Vagina (tissue), 2 donors: Measurements from ENCODE around the gene IFNK. TPM values are rescaled to one million over a fixed set of nuclear protein-coding genes. Genes with fewer than 3 reads are reported as not detected.

Experiments
- DNase-seq, 2 donors: peaks; one replicate each; pipeline ENCODE4 v3.0.0-alpha.2; 2017; ENCODE audit errors: extremely low spot score in 2 of 2
- H3K27ac ChIP-seq: fragments of 200-600 bp; sonication (generic); one replicate; pipeline ENCODE4 v1.5.1; 2019
- H3K27me3 ChIP-seq: fragments of 200-600 bp; sonication (generic); one replicate; pipeline ENCODE4 v1.5.1; 2019
- H3K36me3 ChIP-seq, 2 donors: fragments of 200-600 bp; sonication (generic); one replicate each; pipeline ENCODE4 v1.5.1; 2017 to 2019
- H3K4me1 ChIP-seq: fragments of 200-600 bp; sonication (generic); one replicate; pipeline ENCODE4 v1.5.1; 2019
- H3K4me3 ChIP-seq, 2 donors: fragments of 200-600 bp; sonication (generic); 1 replicate in 1 of 2; 2 replicates in 1 of 2; pipeline ENCODE4 v1.5.1; 2016 to 2019
- H3K9me3 ChIP-seq: fragments of 200-600 bp; sonication (generic); one replicate; pipeline ENCODE4 v1.5.1; 2019
- POLR2A ChIP-seq, 2 donors: fragments of 450-650 bp; IDR thresholded peaks; one replicate each; pipeline ENCODE4 v1.6.1; 2017; ENCODE audit warnings: antibody characterized with exemption in 2 of 2, mild to moderate bottlenecking in 2 of 2, moderate library complexity in 2 of 2
- POLR2AphosphoS5 ChIP-seq, 2 donors: sonication (generic); formaldehyde crosslinking; IDR thresholded peaks; one replicate each; pipeline ENCODE4 v1.9.0; 2017; ENCODE audit warnings: antibody characterized with exemption in 2 of 2, mild to moderate bottlenecking in 2 of 2, low read depth in 1 of 2; ENCODE audit not compliant: insufficient read depth in 1 of 2
- intact Hi-C: fragments of 100-400 bp; cut with DNase I; formaldehyde crosslinking; loops from one replicate; pipeline ENCODE4 v1.15.1; 2023
- total RNA-seq: library from RNA; depleted of rRNA; stranded (reverse); fragments of >200 nt; gene quantifications from one replicate; pipeline ENCODE4 v1.2.3, GENCODE V29; 2016
- TF ChIP-seq, protein P1 (sequence below), 3 experiments: fragments of 450-650 bp in 2 of 3; fragments of 200-600 bp in 1 of 3; sonication (generic) in 1 of 3; IDR thresholded peaks; one replicate each; pipeline ENCODE4 v1.5.1; 2017 to 2019; ENCODE audit warnings: antibody characterized with exemption in 3 of 3, mild to moderate bottlenecking in 2 of 3, moderate library complexity in 2 of 3

IFNK gene
- total RNA-seq, 1 donor from 2014 or later, result not detected

DNA sequence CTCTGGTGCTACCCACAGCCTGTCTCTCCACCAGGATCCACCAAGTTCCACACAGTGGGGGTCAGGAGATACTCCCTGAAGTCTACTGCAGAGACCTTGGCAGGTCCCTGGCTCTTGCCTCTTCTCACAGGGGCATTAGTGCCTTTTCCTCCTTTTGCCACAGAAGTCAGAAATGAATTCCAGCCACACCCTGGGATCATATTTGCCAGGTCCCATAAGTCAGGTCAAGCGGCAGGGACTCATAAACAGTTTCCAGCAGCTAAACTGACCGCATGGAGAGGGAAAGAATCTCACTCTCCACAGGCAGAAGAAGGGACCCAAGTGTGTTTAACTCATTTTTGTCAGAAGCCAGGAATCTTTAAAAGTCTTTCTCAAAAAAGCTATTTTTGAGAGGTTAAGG lies 13.3 kb upstream of the IFNK start:
- DNase-seq, result no peak
- Histone ChIP-seq H3K4me1 (peaks cover 7% of the 10 kb centered on the region), H3K27ac (no peak overlapping the region), H3K9me3 (no peaks in the 10 kb centered on the region), H3K4me3 (no peak overlapping the region), H3K36me3 (no peaks in the 10 kb centered on the region), H3K27me3 (no peaks in the 10 kb centered on the region)
- TF ChIP-seq, protein P1, sequence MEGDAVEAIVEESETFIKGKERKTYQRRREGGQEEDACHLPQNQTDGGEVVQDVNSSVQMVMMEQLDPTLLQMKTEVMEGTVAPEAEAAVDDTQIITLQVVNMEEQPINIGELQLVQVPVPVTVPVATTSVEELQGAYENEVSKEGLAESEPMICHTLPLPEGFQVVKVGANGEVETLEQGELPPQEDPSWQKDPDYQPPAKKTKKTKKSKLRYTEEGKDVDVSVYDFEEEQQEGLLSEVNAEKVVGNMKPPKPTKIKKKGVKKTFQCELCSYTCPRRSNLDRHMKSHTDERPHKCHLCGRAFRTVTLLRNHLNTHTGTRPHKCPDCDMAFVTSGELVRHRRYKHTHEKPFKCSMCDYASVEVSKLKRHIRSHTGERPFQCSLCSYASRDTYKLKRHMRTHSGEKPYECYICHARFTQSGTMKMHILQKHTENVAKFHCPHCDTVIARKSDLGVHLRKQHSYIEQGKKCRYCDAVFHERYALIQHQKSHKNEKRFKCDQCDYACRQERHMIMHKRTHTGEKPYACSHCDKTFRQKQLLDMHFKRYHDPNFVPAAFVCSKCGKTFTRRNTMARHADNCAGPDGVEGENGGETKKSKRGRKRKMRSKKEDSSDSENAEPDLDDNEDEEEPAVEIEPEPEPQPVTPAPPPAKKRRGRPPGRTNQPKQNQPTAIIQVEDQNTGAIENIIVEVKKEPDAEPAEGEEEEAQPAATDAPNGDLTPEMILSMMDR (IDR thresholded peaks at IDR 0.05), result no peak
- TF ChIP-seq POLR2AphosphoS5 (IDR thresholded peaks at IDR 0.05; ENCODE audit: insufficient read depth in 1 of 2, low read depth in 1 of 2) (no peak), POLR2A (IDR thresholded peaks at IDR 0.05) (no peak)
- intact Hi-C loops, result no loop called here

DNA sequence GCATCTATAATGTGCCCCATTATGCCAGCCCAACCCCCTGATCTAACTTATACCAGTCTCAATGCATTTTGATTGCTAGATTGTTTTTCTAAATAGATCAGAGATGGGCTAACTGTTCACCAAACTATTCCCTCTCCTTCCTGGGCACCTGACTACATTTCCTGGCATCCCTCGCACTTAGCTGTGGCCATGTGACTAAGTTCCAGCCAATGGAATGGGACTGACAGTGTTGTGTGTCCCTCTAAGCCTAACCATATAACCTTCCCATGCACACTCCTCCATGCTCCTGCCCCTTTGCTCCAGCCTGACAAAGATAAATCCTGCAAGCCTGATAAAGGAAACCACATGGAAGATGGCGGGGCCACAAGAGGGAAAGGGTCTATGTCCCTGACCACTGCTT lies 12.3 kb upstream of the IFNK start:
- no peaks in the 10 kb centered on the region for H3K36me3 ChIP-seq
- H3K9me3 ChIP-seq, result no peaks in the 10 kb centered on the region
- no peak overlapping the region for H3K27ac ChIP-seq
- TF ChIP-seq POLR2AphosphoS5 (IDR thresholded peaks at IDR 0.05; ENCODE audit: insufficient read depth in 1 of 2, low read depth in 1 of 2) (no peak), POLR2A (IDR thresholded peaks at IDR 0.05) (no peak)
- TF ChIP-seq, protein P1 (IDR thresholded peaks at IDR 0.05), result no peak
- H3K27me3 ChIP-seq, result no peaks in the 10 kb centered on the region
- H3K4me1 ChIP-seq, result peaks cover 7% of the 10 kb centered on the region
- intact Hi-C loops, result no loop called here
- no peak overlapping the region for H3K4me3 ChIP-seq
- DNase-seq, result no peak

DNA sequence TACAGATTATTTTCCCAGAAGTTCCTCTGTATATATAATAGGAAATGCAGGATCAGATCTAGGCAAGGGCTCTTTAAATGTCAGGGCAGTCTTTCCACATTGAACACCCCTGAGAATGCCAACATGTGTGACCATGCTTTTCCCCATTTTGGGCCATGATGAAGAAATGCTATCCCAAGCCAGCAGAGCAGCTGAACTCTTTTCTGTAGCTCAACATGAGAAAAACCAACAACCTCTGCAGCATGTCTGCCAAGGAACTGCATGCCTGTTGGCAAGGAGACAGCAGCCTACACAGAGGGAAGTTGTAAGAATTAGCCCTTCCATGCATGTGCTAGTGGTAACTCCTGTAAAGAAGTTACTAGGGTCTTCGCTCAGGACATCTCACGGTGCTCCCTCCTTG lies 9.5 kb upstream of the IFNK start:
- Histone ChIP-seq H3K27me3 (no peaks in the 10 kb centered on the region), H3K27ac (no peak overlapping the region), H3K9me3 (no peaks in the 10 kb centered on the region), H3K36me3 (no peaks in the 10 kb centered on the region), H3K4me3 (no peak overlapping the region), H3K4me1 (peaks cover 7% of the 10 kb centered on the region)
- no peak for DNase-seq
- TF ChIP-seq, protein P1 (IDR thresholded peaks at IDR 0.05), result no peak
- TF ChIP-seq POLR2A (IDR thresholded peaks at IDR 0.05) (no peak), POLR2AphosphoS5 (IDR thresholded peaks at IDR 0.05; ENCODE audit: insufficient read depth in 1 of 2, low read depth in 1 of 2) (no peak)
- intact Hi-C loops, result no loop called here

DNA sequence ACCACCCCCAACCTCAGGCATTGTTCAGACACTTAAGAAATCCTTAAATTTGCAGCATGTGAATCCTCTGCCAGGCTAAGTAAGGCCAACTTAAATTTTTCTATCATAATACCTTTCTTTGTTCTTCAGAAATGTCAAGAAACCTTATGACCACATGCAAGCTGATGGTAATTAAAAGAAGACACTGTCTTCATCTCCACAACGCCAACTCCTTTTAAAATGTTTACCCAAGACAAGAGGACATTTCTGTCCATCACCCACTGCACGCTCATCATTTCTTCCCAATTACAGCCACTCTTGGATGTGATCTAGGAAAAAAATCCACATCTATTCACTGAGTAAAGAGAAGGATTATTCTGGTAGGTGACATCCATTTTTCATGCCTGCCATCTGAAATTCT lies 6.1 kb upstream of the IFNK start:
- Histone ChIP-seq H3K4me3 (no peak overlapping the region), H3K4me1 (peaks cover 7% of the 10 kb centered on the region), H3K27me3 (no peaks in the 10 kb centered on the region), H3K9me3 (no peaks in the 10 kb centered on the region), H3K27ac (no peak overlapping the region), H3K36me3 (no peaks in the 10 kb centered on the region)
- no peak for DNase-seq
- intact Hi-C loops, result no loop called here
- no peak for TF ChIP-seq POLR2A (IDR thresholded peaks at IDR 0.05)
- no peak for TF ChIP-seq POLR2AphosphoS5 (IDR thresholded peaks at IDR 0.05; ENCODE audit: insufficient read depth in 1 of 2, low read depth in 1 of 2)
- TF ChIP-seq, protein P1 (IDR thresholded peaks at IDR 0.05), result no peak

DNA sequence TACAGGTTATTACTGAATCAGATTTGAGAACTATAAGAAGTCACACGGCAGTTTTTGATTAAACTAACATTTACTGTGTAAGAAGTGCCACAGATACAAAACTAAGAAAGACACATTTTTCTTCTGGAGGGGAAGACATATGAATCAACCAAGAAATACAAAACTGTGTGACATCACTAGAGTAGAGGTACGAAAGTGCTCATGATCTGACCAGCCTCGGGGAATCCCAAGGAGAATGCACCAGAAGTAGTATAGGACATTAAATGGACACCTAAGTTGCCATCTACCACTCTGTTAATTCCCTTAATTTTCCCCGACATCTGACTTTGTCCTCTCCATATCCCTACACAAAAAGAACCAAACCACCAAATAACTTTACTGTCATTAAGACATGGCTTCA lies 5.3 kb upstream of the IFNK start:
- no peak for DNase-seq
- TF ChIP-seq POLR2AphosphoS5 (IDR thresholded peaks at IDR 0.05; ENCODE audit: insufficient read depth in 1 of 2, low read depth in 1 of 2) (no peak), POLR2A (IDR thresholded peaks at IDR 0.05) (no peak)
- TF ChIP-seq, protein P1 (IDR thresholded peaks at IDR 0.05), result no peak
- Histone ChIP-seq H3K4me1 (peaks cover under 1% of the 10 kb centered on the region), H3K9me3 (no peaks in the 10 kb centered on the region), H3K36me3 (no peaks in the 10 kb centered on the region), H3K27ac (no peak overlapping the region), H3K27me3 (no peaks in the 10 kb centered on the region), H3K4me3 (no peak overlapping the region)
- intact Hi-C loops, result no loop called here
